Right kidney (tissue), 1 donor: ENCODE data around the gene VANGL1.

Experiments used
- DNase-seq: peaks from one replicate; pipeline ENCODE4 v3.0.0-alpha.2; 2016

Gene VANGL1

GRCh38 chr1:115665319-115666096, 23.7 kb downstream of the VANGL1 start:
- DNase-seq, result no peak

- DNase-seq, result no peak
Observed at GRCh38 chr1:115666206-115666605, 24.4 kb downstream of the VANGL1 start.

GRCh38 chr1:115666702-115667101, 24.9 kb downstream of the VANGL1 start:
- DNase-seq, result no peak

GRCh38 chr1:115668579-115668978, 26.8 kb downstream of the VANGL1 start:
- DNase-seq, result no peak

GRCh38 chr1:115669002-115669673, 27.4 kb downstream of the VANGL1 start:
- DNase-seq, result no peak

GRCh38 chr1:115669886-115670285, 28.1 kb downstream of the VANGL1 start:
- DNase-seq, result no peak

GRCh38 chr1:115670476-115671175, 28.9 kb downstream of the VANGL1 start:
- DNase-seq, result peak; percentile 33

- DNase-seq, result peak; percentile 42
Observed at GRCh38 chr1:115671176-115671934, 29.6 kb downstream of the VANGL1 start.

- DNase-seq, result no peak
Observed at GRCh38 chr1:115672224-115673009, 30.6 kb downstream of the VANGL1 start.

- DNase-seq, result no peak
Observed at GRCh38 chr1:115676498-115677181, 34.9 kb downstream of the VANGL1 start.

- DNase-seq, result peak; percentile 29
Observed at GRCh38 chr1:115677182-115677555, 35.4 kb downstream of the VANGL1 start.

- DNase-seq, result no peak
Observed at GRCh38 chr1:115677565-115677964, 35.8 kb downstream of the VANGL1 start.

GRCh38 chr1:115678141-115678540, 36.4 kb downstream of the VANGL1 start:
- no peak for DNase-seq

- no peak for DNase-seq
Observed at GRCh38 chr1:115679141-115679611, 37.4 kb downstream of the VANGL1 start.

GRCh38 chr1:115680730-115681111, 39.0 kb downstream of the VANGL1 start:
- no peak for DNase-seq

- no peak for DNase-seq
Observed at GRCh38 chr1:115682792-115683191, 41.0 kb downstream of the VANGL1 start.

GRCh38 chr1:115685029-115685705, 43.4 kb downstream of the VANGL1 start:
- no peak for DNase-seq

GRCh38 chr1:115687744-115688143, 46.0 kb downstream of the VANGL1 start:
- DNase-seq, result no peak

GRCh38 chr1:115690972-115691371, 49.2 kb downstream of the VANGL1 start:
- no peak for DNase-seq

- no peak for DNase-seq
Observed at GRCh38 chr1:115692224-115692623, 50.5 kb downstream of the VANGL1 start.
